OCI-LY1 (cell line): ENCODE data around the gene GABRD.

Experiments
- H2AFZ ChIP-seq: fragments of 200-600 bp; sonication (generic), shearing (Covaris generic); 2 replicates; pipeline ENCODE4 v1.6.0; 2014; ENCODE audit warnings: antibody characterized with exemption, mild to moderate bottlenecking, low read length
- H3F3A ChIP-seq: fragments of 200-600 bp; sonication (generic), shearing (Covaris generic); 2 replicates; pipeline ENCODE4 v1.6.0; 2014; ENCODE audit warnings: mild to moderate bottlenecking, antibody characterized with exemption, low read length, moderate library complexity; ENCODE audit not compliant: insufficient read depth
- H3K27ac ChIP-seq: fragments of 200-600 bp; sonication (generic); 2 replicates; pipeline ENCODE4 v1.5.1; 2014; ENCODE audit warnings: low read length, mixed run types, mild to moderate bottlenecking, low read depth; ENCODE audit not compliant: poor library complexity, severe bottlenecking
- H3K27me3 ChIP-seq: fragments of 200-600 bp; sonication (generic); 2 replicates; pipeline ENCODE4 v1.6.0; 2014; ENCODE audit warnings: antibody characterized with exemption, mild to moderate bottlenecking, low read length, moderate library complexity; ENCODE audit not compliant: insufficient read depth
- H3K36me3 ChIP-seq: fragments of 200-600 bp; sonication (generic); 2 replicates; pipeline ENCODE4 v1.6.1; 2014; ENCODE audit warnings: mild to moderate bottlenecking, antibody characterized with exemption, low read length, moderate library complexity, mixed read lengths; ENCODE audit not compliant: insufficient read depth
- H3K4me1 ChIP-seq: fragments of 200-600 bp; sonication (generic); 2 replicates; pipeline ENCODE4 v1.5.1; 2014; ENCODE audit warnings: mild to moderate bottlenecking, low read length, moderate library complexity; ENCODE audit not compliant: insufficient read depth, severe bottlenecking
- H3K4me2 ChIP-seq: fragments of 200-600 bp; sonication (generic), shearing (Covaris generic); 2 replicates; pipeline ENCODE4 v1.6.1; 2014; ENCODE audit warnings: low read length
- H3K4me3 ChIP-seq: fragments of 200-600 bp; sonication (generic); 2 replicates; pipeline ENCODE4 v1.5.1; 2014; ENCODE audit warnings: low read length, low read depth, mild to moderate bottlenecking, mixed read lengths; ENCODE audit not compliant: poor library complexity, severe bottlenecking
- H3K79me2 ChIP-seq: fragments of 200-600 bp; shearing (Covaris generic); 2 replicates; pipeline ENCODE4 v1.6.1; 2016; ENCODE audit warnings: mixed run types, low read length, mixed read lengths; ENCODE audit not compliant: insufficient read depth
- H3K9ac ChIP-seq: fragments of 200-600 bp; sonication (generic), shearing (Covaris generic); 2 replicates; pipeline ENCODE4 v1.6.1; 2014; ENCODE audit warnings: mild to moderate bottlenecking, low read length, mixed read lengths
- H3K9me2 ChIP-seq: fragments of 200-600 bp; sonication (generic), shearing (Covaris generic); 2 replicates; pipeline ENCODE4 v1.6.1; 2014; ENCODE audit warnings: low read depth, mild to moderate bottlenecking, low read length, mixed read lengths
- H3K9me3 ChIP-seq: fragments of 200-600 bp; shearing (Covaris generic); 2 replicates; pipeline ENCODE4 v1.6.1; 2014; ENCODE audit warnings: low read length, mixed read lengths
- H4K20me1 ChIP-seq: fragments of 200-600 bp; sonication (generic), shearing (Covaris generic); 2 replicates; pipeline ENCODE4 v1.6.0; 2016; ENCODE audit warnings: mild to moderate bottlenecking, low read length; ENCODE audit not compliant: insufficient read depth
- CTCF ChIP-seq: fragments of 200-600 bp; sonication (generic), shearing (Covaris generic); IDR thresholded peaks from 2 replicates; pipeline ENCODE4 v1.5.1; 2017; ENCODE audit warnings: mild to moderate bottlenecking, antibody characterized with exemption, low read length, moderate library complexity, mixed read lengths
- EZH2 ChIP-seq: fragments of 200-600 bp; sonication (generic), shearing (Covaris generic); IDR thresholded peaks from 2 replicates; pipeline ENCODE4 v1.8.0; 2017; ENCODE audit warnings: borderline replicate concordance, mixed run types, mild to moderate bottlenecking, antibody characterized with exemption, low read length, moderate library complexity, mixed read lengths

Gene GABRD

DNA sequence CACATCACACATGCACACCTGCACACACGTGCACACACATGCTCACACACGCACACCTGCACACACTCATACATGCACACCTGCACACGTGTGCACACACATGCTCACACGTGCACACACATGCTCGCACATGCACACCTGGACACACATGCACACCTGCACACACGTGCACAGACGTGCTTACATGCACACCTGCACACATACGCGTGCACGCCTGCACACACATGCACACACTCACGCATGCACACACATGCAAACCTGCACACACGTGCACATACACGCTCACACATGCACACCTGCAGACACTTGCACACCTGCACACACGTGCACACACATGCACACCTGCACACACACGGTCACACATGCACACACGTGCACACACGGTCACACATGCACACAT is 48.1 kb upstream of the GABRD start:
- H2AFZ ChIP-seq: no peak overlapping the region
- no peak overlapping the region for H3K4me2 ChIP-seq
- H4K20me1 ChIP-seq: no peaks in the 10 kb centered on the region
- H3K4me3 ChIP-seq: no peak overlapping the region
- H3F3A ChIP-seq: no peaks in the 10 kb centered on the region
- no peak overlapping the region for H3K9ac ChIP-seq
- H3K9me2 ChIP-seq: no peaks in the 10 kb centered on the region
- no peaks in the 10 kb centered on the region for H3K36me3 ChIP-seq
- no peaks in the 10 kb centered on the region for H3K79me2 ChIP-seq
- H3K27ac ChIP-seq: no peak overlapping the region
- H3K9me3 ChIP-seq: no peaks in the 10 kb centered on the region
- no peak for TF ChIP-seq CTCF
- no peak for TF ChIP-seq EZH2
- no peaks in the 10 kb centered on the region for H3K4me1 ChIP-seq
- H3K27me3 ChIP-seq: no peaks in the 10 kb centered on the region

DNA sequence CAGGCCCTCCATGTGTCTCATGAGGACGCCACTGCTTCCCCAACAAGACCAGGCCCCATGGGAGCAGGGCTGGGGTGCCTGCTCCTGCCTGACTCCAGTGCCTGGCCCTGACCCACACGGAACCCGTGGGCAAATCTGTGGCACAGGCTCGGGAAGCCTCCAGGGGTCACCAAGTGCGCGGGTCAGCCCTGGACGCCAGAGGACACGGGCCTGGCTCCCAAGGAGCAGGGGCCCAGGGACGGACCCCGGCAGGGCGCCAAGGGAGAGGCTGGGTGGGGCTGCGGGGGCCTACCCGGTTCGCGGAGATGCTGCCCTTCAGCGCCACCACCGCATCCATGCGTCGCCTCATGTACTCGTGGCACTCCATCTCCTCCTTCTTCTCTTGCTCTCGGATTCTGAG is 47.5 kb upstream of the GABRD start:
- Histone ChIP-seq H3K9me3 (no peaks in the 10 kb centered on the region), H4K20me1 (no peaks in the 10 kb centered on the region), H3K9me2 (no peaks in the 10 kb centered on the region), H3K4me3 (no peak overlapping the region), H3K27ac (no peak overlapping the region), H2AFZ (no peak overlapping the region), H3K79me2 (no peaks in the 10 kb centered on the region), H3K36me3 (no peaks in the 10 kb centered on the region), H3K27me3 (no peaks in the 10 kb centered on the region), H3K4me1 (no peaks in the 10 kb centered on the region), H3K9ac (no peak overlapping the region), H3K4me2 (no peak overlapping the region), H3F3A (no peaks in the 10 kb centered on the region)
- TF ChIP-seq EZH2: no peak
- TF ChIP-seq CTCF: no peak

GRCh38 chr1:1972976-1973715 is 46.0 kb upstream of the GABRD start:
- no peaks in the 10 kb centered on the region for H3K4me1 ChIP-seq
- no peak overlapping the region for H3K9ac ChIP-seq
- H2AFZ ChIP-seq: no peak overlapping the region
- H3K36me3 ChIP-seq: no peaks in the 10 kb centered on the region
- H3F3A ChIP-seq: no peaks in the 10 kb centered on the region
- no peaks in the 10 kb centered on the region for H4K20me1 ChIP-seq
- no peak for TF ChIP-seq CTCF
- TF ChIP-seq EZH2: no peak
- H3K27ac ChIP-seq: no peak overlapping the region
- H3K9me2 ChIP-seq: no peaks in the 10 kb centered on the region
- no peak overlapping the region for H3K4me3 ChIP-seq
- no peaks in the 10 kb centered on the region for H3K79me2 ChIP-seq
- H3K4me2 ChIP-seq: no peak overlapping the region
- no peaks in the 10 kb centered on the region for H3K27me3 ChIP-seq
- no peaks in the 10 kb centered on the region for H3K9me3 ChIP-seq
